Effector memory CD8-positive, alpha-beta T cell (primary cell): ENCODE results near the gene CNOT11.
A peak's percentile ranks its signal among the peaks of the same experiment; 100 is the strongest.

Source experiments
- ATAC-seq: fragments of 150-1000 bp; cut with Tn5 transposase; replicated peaks from 2 replicates; pipeline ENCODE4 v1.10.0; 2021; ENCODE audit warnings: mild to moderate bottlenecking, moderate library complexity
- DNase-seq, 3 experiments: peaks; one replicate each; pipeline ENCODE4 v3.0.0; 2021
- H3K27ac Mint-ChIP-seq, 2 donors: one replicate each; pipeline ENCODE4 v1.8.0; 2022; ENCODE audit warnings: mild to moderate bottlenecking in 2 of 2, mixed read lengths in 2 of 2, moderate library complexity in 2 of 2
- H3K27me3 Mint-ChIP-seq, 2 donors: one replicate each; pipeline ENCODE4 v1.8.0; 2022; ENCODE audit warnings: mixed read lengths in 2 of 2
- H3K36me3 Mint-ChIP-seq: one replicate; pipeline ENCODE4 v1.8.0; 2022; ENCODE audit warnings: mild to moderate bottlenecking, moderate library complexity, mixed read lengths; ENCODE audit not compliant: insufficient read depth
- H3K4me1 Mint-ChIP-seq, 2 donors: one replicate each; pipeline ENCODE4 v1.8.0; 2022; ENCODE audit warnings: low read depth in 2 of 2, mixed read lengths in 2 of 2
- H3K4me3 Mint-ChIP-seq, 2 donors: one replicate each; pipeline ENCODE4 v1.8.0; 2022; ENCODE audit warnings: mild to moderate bottlenecking in 2 of 2, mixed read lengths in 2 of 2, moderate library complexity in 2 of 2
- H3K9me3 Mint-ChIP-seq, 2 donors: one replicate each; pipeline ENCODE4 v1.8.0; 2022; ENCODE audit warnings: mixed read lengths in 2 of 2

The CNOT11 gene

GRCh38 chr2:101272045-101272784, 19.5 kb downstream of the CNOT11 start:
- H3K9me3 Mint-ChIP-seq: no peaks in the 10 kb centered on the region
- peaks cover 17 to 21% of the 10 kb centered on the region in 2 donors for H3K4me1 Mint-ChIP-seq
- H3K36me3 Mint-ChIP-seq: peaks cover 95% of the 10 kb centered on the region
- DNase-seq: no peak
- H3K27ac Mint-ChIP-seq: peak overlapping the region; percentile 29 to 79
- ATAC-seq: peak; percentile 73
- no peaks in the 10 kb centered on the region for H3K27me3 Mint-ChIP-seq
- H3K4me3 Mint-ChIP-seq: no peak overlapping the region

DNA sequence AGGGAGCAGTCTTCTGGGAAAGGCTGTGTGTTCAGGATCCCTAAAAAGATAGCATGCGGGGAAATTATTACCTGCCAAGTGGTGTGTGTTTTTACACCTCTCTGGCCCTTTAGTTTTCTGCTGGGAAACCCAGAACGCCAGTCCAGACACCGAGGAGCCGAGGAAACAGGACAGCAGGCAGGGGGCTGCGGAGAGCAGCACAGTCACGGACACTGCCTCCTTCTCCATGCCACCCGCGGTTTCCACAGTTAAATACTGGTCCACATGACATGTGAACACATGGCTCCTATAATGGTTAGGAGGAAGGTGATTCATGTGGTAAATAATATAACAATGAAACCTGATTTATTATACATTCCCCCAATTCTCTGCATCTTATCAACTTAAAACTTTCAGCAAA, 20.4 kb downstream of the CNOT11 start:
- Mint-ChIP-seq H3K27ac (peak overlapping the region; percentile 66 to 79), H3K9me3 (no peaks in the 10 kb centered on the region), H3K4me1 (peaks cover 12 to 21% of the 10 kb centered on the region in 2 donors), H3K27me3 (no peaks in the 10 kb centered on the region), H3K4me3 (no peak overlapping the region), H3K36me3 (peaks cover 95% of the 10 kb centered on the region)
- no peak for DNase-seq
- no peak for ATAC-seq

- Mint-ChIP-seq H3K27ac (peak overlapping the region; percentile 52 to 66), H3K9me3 (no peaks in the 10 kb centered on the region), H3K4me1 (peaks cover 12 to 27% of the 10 kb centered on the region in 2 donors), H3K27me3 (no peaks in the 10 kb centered on the region), H3K4me3 (no peak overlapping the region), H3K36me3 (peaks cover 93% of the 10 kb centered on the region)
- no peak for DNase-seq
- ATAC-seq: no peak
Measured at GRCh38 chr2:101274142-101274541, 21.5 kb downstream of the CNOT11 start.

DNA sequence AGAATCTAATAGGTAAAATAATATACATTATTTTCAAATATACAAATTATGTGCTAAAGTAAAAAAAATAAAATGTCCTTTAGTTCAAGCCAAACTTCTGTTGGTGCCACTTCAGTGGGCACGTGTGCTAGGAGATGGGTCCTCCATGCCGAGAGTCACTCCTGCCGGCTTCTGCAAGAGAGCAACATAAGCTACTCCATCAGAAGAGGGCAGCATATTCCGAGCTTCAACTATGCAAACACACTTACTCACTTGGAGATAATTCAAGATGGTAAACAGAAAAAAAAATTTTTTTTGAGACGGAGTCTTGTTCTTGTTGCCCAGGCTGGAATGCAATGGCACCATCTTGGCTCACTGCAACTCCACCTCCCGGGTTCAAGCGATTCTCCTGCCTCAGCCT, 24.4 kb downstream of the CNOT11 start:
- DNase-seq: no peak
- H3K27me3 Mint-ChIP-seq: no peaks in the 10 kb centered on the region
- H3K27ac Mint-ChIP-seq: no peak overlapping the region
- no peak for ATAC-seq
- H3K4me3 Mint-ChIP-seq: no peak overlapping the region
- no peaks in the 10 kb centered on the region for H3K9me3 Mint-ChIP-seq
- peaks cover 95% of the 10 kb centered on the region for H3K36me3 Mint-ChIP-seq
- H3K4me1 Mint-ChIP-seq: peaks cover 13 to 28% of the 10 kb centered on the region in 2 donors

- Mint-ChIP-seq H3K4me3 (no peak overlapping the region), H3K27me3 (no peaks in the 10 kb centered on the region), H3K9me3 (no peaks in the 10 kb centered on the region), H3K4me1 (peaks cover 19 to 36% of the 10 kb centered on the region in 2 donors), H3K27ac (peak overlapping the region in 1 of 2 donors; percentile 12), H3K36me3 (peaks cover 95% of the 10 kb centered on the region)
- no peak for DNase-seq
- no peak for ATAC-seq
Measured at GRCh38 chr2:101278925-101279324, 26.2 kb downstream of the CNOT11 start.

GRCh38 chr2:101281482-101281881, 28.8 kb downstream of the CNOT11 start:
- Mint-ChIP-seq H3K4me3 (no peak overlapping the region), H3K36me3 (peaks cover 95% of the 10 kb centered on the region), H3K27me3 (no peaks in the 10 kb centered on the region), H3K9me3 (no peaks in the 10 kb centered on the region), H3K4me1 (peaks cover 20 to 42% of the 10 kb centered on the region in 2 donors), H3K27ac (peak overlapping the region; percentile 81 to 86)
- DNase-seq (no peak), ATAC-seq (no peak)

DNA sequence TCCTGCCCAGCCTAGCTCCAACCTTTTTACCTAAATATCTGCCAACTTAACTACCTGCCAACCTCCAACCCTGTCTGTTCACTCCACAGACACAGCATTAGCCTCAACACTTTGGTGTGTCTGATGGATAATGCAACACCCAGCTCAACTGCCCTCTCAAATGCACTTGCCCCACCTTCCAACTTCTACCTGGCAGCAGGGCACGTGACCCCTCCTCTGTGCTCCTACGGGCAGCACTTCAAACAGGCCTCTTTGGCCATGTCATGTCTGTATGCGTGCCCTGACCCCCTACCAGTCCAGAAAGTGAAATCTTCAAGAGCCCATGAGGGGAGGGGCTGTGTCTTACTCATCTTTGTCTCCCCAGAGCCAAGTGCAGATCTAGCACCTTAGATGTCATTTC, 30.3 kb downstream of the CNOT11 start:
- Mint-ChIP-seq H3K4me3 (no peak overlapping the region), H3K36me3 (peaks cover 98% of the 10 kb centered on the region), H3K9me3 (no peaks in the 10 kb centered on the region), H3K27me3 (no peaks in the 10 kb centered on the region), H3K27ac (peak overlapping the region; percentile 68 to 86), H3K4me1 (peaks cover 22 to 42% of the 10 kb centered on the region in 2 donors)
- ATAC-seq (no peak), DNase-seq (no peak)

DNA sequence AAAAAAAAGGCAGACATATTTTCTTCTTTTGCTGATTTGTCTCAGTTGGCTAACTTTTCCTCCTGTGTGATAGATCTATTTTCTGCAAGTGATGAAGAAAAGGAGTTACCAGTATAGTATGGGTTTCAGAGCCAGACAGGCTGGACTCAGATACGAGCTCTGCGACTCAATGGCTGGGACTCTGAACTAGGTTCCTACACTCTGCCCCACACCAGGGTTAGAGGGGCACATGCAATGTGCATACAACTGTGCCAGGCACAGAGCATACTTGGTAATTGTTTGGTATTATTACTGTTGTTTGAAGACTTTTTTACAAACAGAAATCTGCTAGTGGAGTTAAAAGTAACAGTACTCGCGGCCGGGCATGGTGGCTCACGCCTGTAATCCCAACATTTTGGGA, 34.0 kb downstream of the CNOT11 start:
- Mint-ChIP-seq H3K27ac (peak overlapping the region; percentile 44 to 62), H3K9me3 (no peaks in the 10 kb centered on the region), H3K36me3 (peaks cover 94% of the 10 kb centered on the region), H3K27me3 (no peaks in the 10 kb centered on the region), H3K4me1 (peaks cover 18 to 29% of the 10 kb centered on the region in 2 donors), H3K4me3 (no peak overlapping the region)
- ATAC-seq (no peak), DNase-seq (no peak)

DNA sequence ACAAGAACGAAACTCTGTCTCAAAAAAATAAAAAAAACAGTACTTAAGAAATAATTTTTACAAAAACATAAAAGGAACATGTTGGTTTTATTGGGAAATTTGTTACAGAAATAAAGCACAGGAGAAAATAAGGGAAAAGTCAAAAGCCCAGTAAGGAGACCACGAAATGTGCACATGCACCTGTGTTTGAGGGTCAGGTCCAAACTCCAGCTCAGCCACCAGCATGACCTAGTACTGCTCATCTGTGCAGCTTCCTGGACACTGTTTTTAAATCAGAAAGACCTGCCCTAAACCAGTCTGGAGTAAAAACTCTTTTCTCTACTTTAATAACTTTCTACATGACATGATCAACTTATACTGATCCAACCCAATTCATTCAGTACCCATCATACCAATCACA, 34.6 kb downstream of the CNOT11 start:
- DNase-seq: no peak
- no peak for ATAC-seq
- Mint-ChIP-seq H3K27ac (no peak overlapping the region), H3K4me1 (peaks cover 12 to 22% of the 10 kb centered on the region in 2 donors), H3K4me3 (no peak overlapping the region), H3K27me3 (no peaks in the 10 kb centered on the region), H3K36me3 (peaks cover 94% of the 10 kb centered on the region), H3K9me3 (no peaks in the 10 kb centered on the region)

- Mint-ChIP-seq H3K9me3 (no peaks in the 10 kb centered on the region), H3K27me3 (no peaks in the 10 kb centered on the region), H3K4me3 (no peak overlapping the region), H3K27ac (peak overlapping the region in 1 of 2 donors; percentile 44), H3K4me1 (peaks cover 8 to 25% of the 10 kb centered on the region in 2 donors), H3K36me3 (peaks cover 87% of the 10 kb centered on the region)
- no peak for DNase-seq
- ATAC-seq: no peak
Measured at GRCh38 chr2:101290711-101291110, 38.0 kb downstream of the CNOT11 start.

- Mint-ChIP-seq H3K4me1 (peaks cover 15 to 35% of the 10 kb centered on the region in 2 donors), H3K36me3 (peaks cover 81% of the 10 kb centered on the region), H3K27ac (peak overlapping the region in 1 of 2 donors; percentile 41), H3K27me3 (no peaks in the 10 kb centered on the region), H3K9me3 (no peaks in the 10 kb centered on the region), H3K4me3 (no peak overlapping the region)
- ATAC-seq (no peak), DNase-seq (no peak)
Measured at GRCh38 chr2:101291973-101292372, 39.3 kb downstream of the CNOT11 start.

GRCh38 chr2:101293544-101293943, 40.9 kb downstream of the CNOT11 start:
- H3K27me3 Mint-ChIP-seq: no peaks in the 10 kb centered on the region
- H3K27ac Mint-ChIP-seq: no peak overlapping the region
- no peak overlapping the region for H3K4me3 Mint-ChIP-seq
- H3K36me3 Mint-ChIP-seq: peaks cover 80% of the 10 kb centered on the region
- peaks cover 26 to 48% of the 10 kb centered on the region in 2 donors for H3K4me1 Mint-ChIP-seq
- H3K9me3 Mint-ChIP-seq: no peaks in the 10 kb centered on the region
- DNase-seq (no peak), ATAC-seq (no peak)

GRCh38 chr2:101294861-101295260, 42.2 kb downstream of the CNOT11 start:
- Mint-ChIP-seq H3K27ac (peak overlapping the region in 1 of 2 donors; percentile 80), H3K4me3 (peak overlapping the region in 1 of 2 donors; percentile 69), H3K9me3 (no peaks in the 10 kb centered on the region), H3K4me1 (peaks cover 37 to 60% of the 10 kb centered on the region in 2 donors), H3K27me3 (no peaks in the 10 kb centered on the region), H3K36me3 (peaks cover 75% of the 10 kb centered on the region)
- ATAC-seq: no peak
- DNase-seq: no peak

GRCh38 chr2:101295895-101296294, 43.2 kb downstream of the CNOT11 start:
- H3K9me3 Mint-ChIP-seq: no peaks in the 10 kb centered on the region
- peak overlapping the region in 1 of 2 donors; percentile 80 for H3K27ac Mint-ChIP-seq
- peaks cover 43 to 67% of the 10 kb centered on the region in 2 donors for H3K4me1 Mint-ChIP-seq
- ATAC-seq (no peak), DNase-seq (no peak)
- H3K27me3 Mint-ChIP-seq: no peaks in the 10 kb centered on the region
- peak overlapping the region in 1 of 2 donors; percentile 69 for H3K4me3 Mint-ChIP-seq
- peaks cover 69% of the 10 kb centered on the region for H3K36me3 Mint-ChIP-seq
